RWPE1 (cell line): Measurements from ENCODE around the gene OR6C76.
"Not testable (repeated sequence)": the region's sequence is repeated elsewhere in the genome, so short reads cannot be mapped to it uniquely, and the experiment has no call there.

Source experiments
- CTCF ChIA-PET: fragments of 350-600 bp; sonication (Branson Sonifier 250); formaldehyde crosslinking; extraction: SDS; loops from one replicate; lab custom pipeline; 2021; lab: Yijun Ruan, JAX
- POLR2A ChIA-PET: fragments of 400-600 bp; formaldehyde crosslinking; extraction: SDS; loops from one replicate; lab custom pipeline; 2020; ENCODE audit warnings: antibody characterized with exemption; ENCODE audit not compliant: low non-redundant PET; lab: Yijun Ruan, JAX
- DNase-seq: peaks from one replicate; pipeline ENCODE4 v3.0.0; 2012; ENCODE audit warnings: low spot score
- H3K27ac ChIP-seq: fragments of 450-650 bp; 2 replicates; pipeline ENCODE4 v1.5.1; 2017
- TF ChIP-seq, protein P1 (sequence below): fragments of 450-650 bp; conservative IDR thresholded peaks from 2 replicates; pipeline ENCODE4 v1.5.1; 2017; ENCODE audit warnings: low read depth, mild to moderate bottlenecking

Gene OR6C76

DNA sequence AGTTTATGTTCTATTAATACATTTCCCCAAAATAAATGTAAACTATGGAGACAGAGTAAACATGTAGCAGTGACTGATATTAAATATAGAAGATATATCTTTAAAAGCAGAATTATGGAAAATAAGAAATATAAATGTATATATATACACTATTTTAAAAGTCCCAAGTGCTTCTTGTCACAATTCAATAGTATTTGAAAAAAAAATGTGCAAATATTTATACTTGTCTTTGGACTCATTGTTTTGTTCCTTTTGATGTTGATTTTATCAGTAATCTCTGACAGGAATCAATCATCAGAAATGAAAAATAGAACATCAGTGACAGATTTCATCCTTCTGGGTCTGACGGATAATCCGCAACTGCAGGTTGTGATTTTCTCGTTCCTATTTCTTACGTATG lies at the start of gene OR6C76:
Gene OR6C76, plus strand, starts transcription at position 301 of the 400 bp plus-strand sequence. Its CDS starts 0 bp downstream, at position 301.
- no peak for DNase-seq
- CTCF ChIA-PET = no interaction called here
- POLR2A ChIA-PET = no interaction called here
- TF ChIP-seq, protein P1, sequence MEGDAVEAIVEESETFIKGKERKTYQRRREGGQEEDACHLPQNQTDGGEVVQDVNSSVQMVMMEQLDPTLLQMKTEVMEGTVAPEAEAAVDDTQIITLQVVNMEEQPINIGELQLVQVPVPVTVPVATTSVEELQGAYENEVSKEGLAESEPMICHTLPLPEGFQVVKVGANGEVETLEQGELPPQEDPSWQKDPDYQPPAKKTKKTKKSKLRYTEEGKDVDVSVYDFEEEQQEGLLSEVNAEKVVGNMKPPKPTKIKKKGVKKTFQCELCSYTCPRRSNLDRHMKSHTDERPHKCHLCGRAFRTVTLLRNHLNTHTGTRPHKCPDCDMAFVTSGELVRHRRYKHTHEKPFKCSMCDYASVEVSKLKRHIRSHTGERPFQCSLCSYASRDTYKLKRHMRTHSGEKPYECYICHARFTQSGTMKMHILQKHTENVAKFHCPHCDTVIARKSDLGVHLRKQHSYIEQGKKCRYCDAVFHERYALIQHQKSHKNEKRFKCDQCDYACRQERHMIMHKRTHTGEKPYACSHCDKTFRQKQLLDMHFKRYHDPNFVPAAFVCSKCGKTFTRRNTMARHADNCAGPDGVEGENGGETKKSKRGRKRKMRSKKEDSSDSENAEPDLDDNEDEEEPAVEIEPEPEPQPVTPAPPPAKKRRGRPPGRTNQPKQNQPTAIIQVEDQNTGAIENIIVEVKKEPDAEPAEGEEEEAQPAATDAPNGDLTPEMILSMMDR = no peak
- H3K27ac ChIP-seq = no peak within 1 kb of the TSS

DNA sequence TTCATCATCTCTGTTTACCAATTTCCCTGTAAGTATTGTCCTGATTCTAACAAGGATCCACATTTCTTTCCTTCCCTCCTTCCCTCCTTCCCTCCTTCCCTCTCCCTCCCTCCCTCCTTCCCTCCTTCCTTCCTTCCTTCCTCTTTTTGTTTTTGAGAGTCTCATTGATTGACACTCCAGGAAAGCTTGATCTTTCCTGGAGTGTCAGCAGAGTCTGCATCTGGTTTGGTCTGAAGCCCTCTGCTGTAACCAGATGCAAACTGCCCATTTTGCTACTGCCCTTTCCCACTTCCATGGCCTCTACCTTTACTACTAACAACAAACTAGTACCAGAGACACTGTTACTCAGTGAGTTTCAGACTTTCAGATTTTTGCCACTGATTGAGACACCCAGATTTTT lies 40.2 kb upstream of the OR6C76 start:
- TF ChIP-seq, protein P1 = no peak
- CTCF ChIA-PET = no interaction called here
- POLR2A ChIA-PET = no interaction called here
- H3K27ac ChIP-seq = no peak overlapping the region
- DNase-seq = no peak

DNA sequence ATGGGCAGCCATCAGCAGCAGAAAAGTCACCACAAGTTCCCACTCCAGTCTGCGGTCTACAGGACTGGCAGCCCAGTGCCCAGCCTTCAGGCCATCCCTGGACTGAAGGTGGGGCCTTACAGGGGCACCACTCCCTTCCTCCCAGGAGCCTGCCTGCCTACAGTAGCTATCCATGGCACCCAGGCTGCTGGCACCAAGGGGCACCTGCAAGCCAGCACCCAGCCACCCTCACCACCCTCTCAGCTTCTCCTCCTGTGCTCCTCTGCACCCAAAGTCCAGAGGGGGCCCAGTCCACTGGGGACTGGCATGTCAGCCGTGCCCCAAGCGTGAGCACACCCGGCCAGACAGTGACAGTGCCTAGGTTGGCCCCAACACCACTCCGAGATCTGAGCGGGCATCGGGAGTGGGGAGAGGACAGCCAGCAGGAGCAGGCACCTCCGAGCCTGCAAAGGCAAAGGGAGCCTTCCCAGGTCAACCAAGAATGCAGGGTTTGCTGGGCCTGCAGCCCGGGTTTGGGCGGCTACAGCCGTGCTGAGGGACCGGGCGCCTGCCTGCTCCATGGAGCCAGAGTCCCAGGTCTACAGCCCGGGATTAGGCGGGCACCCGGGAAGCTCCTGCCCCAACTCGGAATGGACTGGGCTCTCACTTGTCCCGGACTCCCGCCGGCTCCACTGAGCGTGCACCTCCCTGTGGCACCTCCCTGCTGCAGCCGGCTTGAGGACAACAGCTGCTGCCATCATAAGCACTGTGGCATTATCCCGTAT lies 33.8 kb upstream of the OR6C76 start:
- TF ChIP-seq, protein P1 = no peak
- POLR2A ChIA-PET = no interaction called here
- CTCF ChIA-PET = interaction anchor here (0.6 to 0.7 kb wide), 4 partner anchors 15 to 918 kb away, joined by 3 read pairs; no protein-coding TSS in a partner anchor
- no peak for DNase-seq
- no peak overlapping the region for H3K27ac ChIP-seq

DNA sequence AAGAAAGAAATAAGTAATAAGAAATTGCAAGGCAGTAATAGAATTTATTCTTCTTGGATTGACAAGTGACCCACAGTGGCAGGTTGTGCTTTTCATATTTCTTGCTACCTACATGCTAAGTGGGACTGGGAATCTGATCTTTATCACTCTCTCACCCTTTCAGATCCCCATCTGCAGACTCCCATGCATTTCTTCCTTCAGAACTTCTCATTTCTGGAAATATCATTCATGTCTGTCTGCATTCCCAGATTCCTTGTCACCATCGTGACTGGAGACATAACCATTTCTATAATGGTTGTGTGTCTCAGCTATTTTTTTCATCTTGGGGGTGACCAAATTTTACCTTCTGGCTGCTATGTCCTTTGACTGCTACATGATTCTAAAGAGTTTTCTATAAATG lies 29.7 kb upstream of the OR6C76 start:
- ChIA-PET CTCF (no interaction called here), POLR2A (no interaction called here)
- no peak overlapping the region for H3K27ac ChIP-seq
- no peak for DNase-seq
- TF ChIP-seq, protein P1 = no peak

DNA sequence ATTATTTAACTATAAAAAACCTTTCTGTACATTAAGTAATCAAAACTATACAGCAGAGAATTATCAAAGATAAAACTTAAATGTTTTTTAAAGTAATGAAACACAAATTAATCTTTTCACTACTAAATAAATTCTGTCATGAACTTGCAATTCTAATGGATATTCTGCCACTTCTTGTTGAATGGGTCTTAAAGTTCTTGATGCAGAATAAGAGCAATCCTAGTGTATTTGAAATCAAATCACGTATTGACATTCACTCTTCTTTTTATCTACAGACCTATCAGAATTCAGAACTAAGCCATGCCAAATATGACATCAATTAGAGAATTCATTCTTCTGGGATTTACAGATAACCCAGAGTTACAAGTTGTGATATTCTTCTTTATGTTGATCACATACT lies 25.8 kb upstream of the OR6C76 start, which contains the start of gene OR6C65:
Gene OR6C65, plus strand, starts transcription at position 301 of the 400 bp plus-strand sequence. Its CDS starts 0 bp downstream, at position 301.
- POLR2A ChIA-PET = no interaction called here
- CTCF ChIA-PET = interaction anchor here (0.7 kb wide), 1 partner anchor 102 kb away, joined by 3 read pairs; no protein-coding TSS in a partner anchor
- no peak within 1 kb of the TSS for H3K27ac ChIP-seq
- no peak for DNase-seq
- TF ChIP-seq, protein P1 = no peak

DNA sequence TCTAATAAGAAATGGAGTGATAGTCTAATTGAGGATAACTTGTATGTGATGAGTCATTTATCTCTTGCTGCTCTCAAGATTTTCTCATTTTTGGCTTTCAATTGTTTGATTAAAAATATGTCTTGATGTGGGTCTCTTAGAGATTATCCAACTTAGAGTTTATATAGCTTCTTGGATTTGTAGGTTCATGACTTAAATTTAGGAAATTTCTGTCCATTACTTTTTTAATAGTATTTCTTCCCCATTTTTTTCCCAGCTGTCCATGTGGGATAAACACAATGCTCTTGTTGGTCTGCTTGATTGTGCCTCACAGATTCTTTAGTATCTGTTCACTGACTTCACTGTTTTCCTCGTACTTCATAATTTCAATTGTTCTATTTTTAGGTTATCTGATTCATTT lies 18.2 kb upstream of the OR6C76 start:
- TF ChIP-seq, protein P1 = no peak
- ChIA-PET CTCF (interaction anchor here (0.6 to 0.7 kb wide), 2 partner anchors 16 to 89 kb away, joined by 3 read pairs; no protein-coding TSS in a partner anchor), POLR2A (no interaction called here)
- H3K27ac ChIP-seq = no peak overlapping the region
- DNase-seq = no peak

DNA sequence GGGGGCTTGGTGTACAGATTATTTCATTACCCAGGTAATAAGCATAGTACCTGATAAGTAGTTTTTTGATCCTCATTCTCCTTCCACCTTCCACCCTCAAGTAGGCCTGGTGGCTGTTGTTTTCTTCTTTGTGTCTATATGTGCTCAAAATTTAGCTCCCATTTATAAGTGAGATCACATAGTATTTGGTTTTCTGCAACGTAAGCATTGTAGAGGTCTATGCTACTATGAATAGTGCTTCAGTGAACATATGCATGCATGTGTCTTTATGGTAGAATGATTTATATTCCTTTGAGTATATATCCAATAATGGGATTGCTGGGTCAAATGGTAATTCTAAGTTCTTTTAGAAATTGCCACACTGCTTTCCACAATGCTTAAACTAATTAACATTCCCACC lies 16.9 kb upstream of the OR6C76 start:
- H3K27ac ChIP-seq, DNase-seq, POLR2A ChIA-PET: not testable (repeated sequence)
- CTCF ChIA-PET = interaction anchor here (0.7 kb wide), 1 partner anchor 27 kb away, joined by 4 read pairs; no protein-coding TSS in a partner anchor

DNA sequence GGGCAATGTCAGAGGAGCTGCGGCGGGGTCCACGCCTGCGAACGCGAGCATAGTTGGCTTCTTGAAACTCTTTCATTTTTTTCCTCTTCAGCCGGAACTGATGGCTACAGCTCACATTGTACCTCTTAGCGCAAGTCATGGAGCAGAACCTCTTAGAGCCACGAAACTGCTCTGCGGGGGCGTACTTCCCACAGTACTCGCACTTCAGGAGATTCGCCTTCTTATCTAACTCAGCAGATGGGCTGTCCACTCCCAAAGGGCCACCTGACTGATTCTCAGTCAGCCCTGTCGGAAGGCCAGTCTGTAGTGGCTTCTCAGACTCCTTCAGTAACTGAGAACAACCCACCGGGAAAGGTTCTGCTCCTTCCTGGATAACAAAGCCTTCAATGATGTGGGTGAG lies 13.9 kb upstream of the OR6C76 start:
- CTCF ChIA-PET, H3K27ac ChIP-seq, DNase-seq, POLR2A ChIA-PET: not testable (repeated sequence)

DNA sequence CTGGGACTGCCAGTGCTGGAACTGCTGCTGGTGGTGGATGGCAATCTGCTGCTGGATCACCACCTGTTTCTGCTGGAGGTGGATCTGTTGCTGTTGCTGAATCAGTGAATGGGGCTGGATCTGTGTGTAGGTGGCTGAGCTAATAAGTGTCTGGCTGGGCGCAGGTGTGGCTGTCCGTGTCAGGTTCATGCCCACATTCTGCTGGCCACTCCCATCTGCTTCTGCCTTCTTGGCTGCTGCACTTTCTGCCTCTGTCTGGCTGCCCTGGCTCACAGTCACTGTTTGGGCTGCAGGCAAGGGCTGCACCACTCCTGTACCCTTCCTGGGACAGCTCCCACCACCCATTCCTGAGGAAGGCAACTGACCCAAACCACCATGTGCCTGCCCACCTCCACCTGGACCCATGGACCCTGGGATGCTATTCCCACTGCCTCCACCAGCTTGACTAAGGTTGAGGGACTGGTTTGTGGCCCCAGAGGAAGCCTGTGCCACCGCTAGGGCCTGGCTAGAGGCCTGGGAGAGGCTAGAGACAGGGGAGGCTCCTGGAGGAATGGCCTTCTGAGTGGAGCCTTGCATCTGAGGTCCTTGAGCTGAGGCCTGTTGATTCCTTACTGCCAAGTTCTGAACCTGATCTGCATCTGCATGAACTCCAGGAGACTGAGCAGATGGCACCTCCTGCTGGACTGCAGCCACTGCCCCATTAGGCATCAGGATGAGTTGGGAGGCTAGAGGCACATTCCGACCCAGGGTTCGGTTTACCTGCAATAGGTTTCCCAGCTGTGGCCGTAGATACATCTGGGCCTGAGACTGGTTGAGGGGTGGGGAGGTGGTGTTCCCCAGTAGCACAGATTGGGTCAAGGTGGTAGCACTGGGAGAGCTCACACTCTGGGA lies 12.3 kb upstream of the OR6C76 start:
- H3K27ac ChIP-seq, DNase-seq, CTCF ChIA-PET, POLR2A ChIA-PET: not testable (repeated sequence)
